GM12878 (cell line): Measurements from ENCODE around the gene CYB5B. TPM values are rescaled to one million over a fixed set of nuclear protein-coding genes. Genes with fewer than 3 reads are reported as not detected.

ENCODE experiments used
- ATF3 ChIP-seq: IDR thresholded peaks from 2 replicates; pipeline ENCODE4 v1.6.1; 2011; ENCODE audit warnings: low read depth, mild to moderate bottlenecking, low read length, moderate library complexity, borderline replicate concordance; ENCODE audit errors: extremely low read depth
- BHLHE40 ChIP-seq, 2 experiments: fragments of 450-650 bp in 1 of 2; IDR thresholded peaks; 2 replicates each; pipeline ENCODE4 v1.6.1; 2011 to 2017; ENCODE audit warnings: low read depth in 2 of 2, borderline replicate concordance in 1 of 2, improper control_type of control experiment in 1 of 2, low read length in 1 of 2, mild to moderate bottlenecking in 1 of 2
- BRCA1 ChIP-seq: IDR thresholded peaks from 2 replicates; pipeline ENCODE4 v1.6.1; 2011; ENCODE audit warnings: low read depth, low read length, improper control_type of control experiment
- CHD2 ChIP-seq: IDR thresholded peaks from 2 replicates; pipeline ENCODE4 v1.6.1; 2011; ENCODE audit warnings: low read depth, low read length, improper control_type of control experiment, borderline replicate concordance
- ELK1 ChIP-seq: IDR thresholded peaks from 2 replicates; pipeline ENCODE4 v1.6.1; 2012; ENCODE audit warnings: low read depth, low read length, improper control_type of control experiment
- HDAC2 ChIP-seq: fragments of 200-600 bp; sonication (generic); IDR thresholded peaks from 2 replicates; pipeline ENCODE4 v1.6.1; 2017
- JUNB ChIP-seq: IDR thresholded peaks from 2 replicates; pipeline ENCODE4 v1.6.1; 2016; ENCODE audit warnings: antibody characterized with exemption, mild to moderate bottlenecking
- MLLT1 ChIP-seq: fragments of 450-650 bp; IDR thresholded peaks from 2 replicates; pipeline ENCODE4 v1.6.1; 2016; ENCODE audit warnings: mild to moderate bottlenecking
- MTA3 ChIP-seq: IDR thresholded peaks from 2 replicates; pipeline ENCODE4 v1.6.1; 2012; ENCODE audit warnings: low read length, inconsistent platforms, borderline replicate concordance
- POU2F2 ChIP-seq: IDR thresholded peaks from 3 replicates; pipeline ENCODE4 v1.6.1; 2011; ENCODE audit warnings: low read depth, mild to moderate bottlenecking, low read length, borderline replicate concordance
- RAD51 ChIP-seq: fragments of 450-650 bp; IDR thresholded peaks from 2 replicates; pipeline ENCODE4 v1.6.1; 2016; ENCODE audit warnings: moderate library complexity, mild to moderate bottlenecking, inconsistent platforms
- SIN3A ChIP-seq: IDR thresholded peaks from 2 replicates; pipeline ENCODE4 v1.6.1; 2012; ENCODE audit warnings: low read depth, low read length, improper control_type of control experiment
- SKIL ChIP-seq: fragments of 450-650 bp; IDR thresholded peaks from 2 replicates; pipeline ENCODE4 v1.6.1; 2017; ENCODE audit warnings: mild to moderate bottlenecking, low read depth, inconsistent platforms; ENCODE audit not compliant: poor library complexity, severe bottlenecking
- SMAD5 ChIP-seq: IDR thresholded peaks from 2 replicates; pipeline ENCODE4 v1.6.1; 2016; ENCODE audit warnings: antibody characterized with exemption, low read depth
- ZBTB11 ChIP-seq: fragments of 450-650 bp; formaldehyde crosslinking; IDR thresholded peaks from 2 replicates; pipeline ENCODE4 v1.5.0; 2022; ENCODE audit warnings: mild to moderate bottlenecking, missing genetic modification characterization
- ZNF687 ChIP-seq: fragments of 450-650 bp; IDR thresholded peaks from 2 replicates; pipeline ENCODE4 v1.6.1; 2017; ENCODE audit warnings: mild to moderate bottlenecking, moderate library complexity
- polyA plus RNA-seq, 11 experiments: library from polyadenylated mRNA; depleted of rRNA in 4 of 11; unstranded in 6 of 11; stranded (reverse) in 5 of 11; fragments of >200 nt; fragmentation: Nextera tagmentation in 4 of 11; fragmentation: Illumina TruSeq in 1 of 11; extraction: Ambion mirVana in 4 of 11; extraction: Trizol in 1 of 11; gene quantifications; 1 replicate in 1 of 11; 2 replicates in 10 of 11; pipeline versions ENCODE4 v1.2.1 to v1.2.3, GENCODE V29; 2011 to 2016; ENCODE audit warnings: inconsistent platforms in 2 of 11, missing spikeins in 2 of 11, low read depth in 1 of 11
- total RNA-seq, 4 experiments: library from RNA; depleted of rRNA in 3 of 4; stranded (reverse); fragments of >200 nt in 3 of 4; fragmentation: Illumina TruSeq in 1 of 4; extraction: Trizol in 1 of 4; gene quantifications; 2 replicates each; pipeline versions ENCODE4 v1.2.1 to v1.2.3, GENCODE V29; 2013 to 2021

Gene CYB5B
- total and polyA plus RNA-seq, 10 of the 15 experiments (the other 5 are each of a cell fraction or from before 2014, with no cell fraction given) = 145 to 305 (median 179) TPM

- TF ChIP-seq BHLHE40 (IDR thresholded peaks at IDR 0.05; ENCODE audit: borderline replicate concordance in 1 of 2, low read depth in 2 of 2, low read length in 1 of 2) = no peak
- TF ChIP-seq SMAD5 = no peak
- no peak for TF ChIP-seq POU2F2
- no peak for TF ChIP-seq SIN3A
- TF ChIP-seq MLLT1 = no peak
- no peak for TF ChIP-seq HDAC2
- TF ChIP-seq ZBTB11 (CRISPR knock-in tag) = no peak
- no peak for TF ChIP-seq MTA3
- 0 out of 2 replicates have a peak, but pooled peaks have one; percentile 14 for TF ChIP-seq RAD51
- no peak for TF ChIP-seq ZNF687
- no peak for TF ChIP-seq JUNB
- peak; percentile 38 for TF ChIP-seq SKIL
- TF ChIP-seq ATF3 = no peak
- TF ChIP-seq CHD2 = no peak
- no peak for TF ChIP-seq BRCA1
- no peak for TF ChIP-seq ELK1
Measured at GRCh38 chr16:69396187-69397061, 28.0 kb upstream of the CYB5B start (continued).
